HepG2 (cell line): Measurements from ENCODE around the gene MYOM1. TPM values are rescaled to one million over a fixed set of nuclear protein-coding genes. Genes with fewer than 3 reads are reported as not detected.

Experiments used
- BRCA1 ChIP-seq: sonication (generic); formaldehyde crosslinking; IDR thresholded peaks from 2 replicates; pipeline ENCODE4 v1.4.0; 2020; ENCODE audit warnings: missing genetic modification reagents
- CENPT ChIP-seq: sonication (generic); formaldehyde crosslinking; IDR thresholded peaks from 2 replicates; pipeline ENCODE4 v1.8.0; 2022; ENCODE audit warnings: low read depth, mild to moderate bottlenecking, moderate library complexity, missing genetic modification reagents
- CREB3 ChIP-seq: sonication (generic); formaldehyde crosslinking; IDR thresholded peaks from 2 replicates; pipeline ENCODE4 v1.5.0; 2020; ENCODE audit warnings: missing genetic modification reagents
- FOXK2 ChIP-seq: fragments of 450-650 bp; IDR thresholded peaks from 2 replicates; pipeline ENCODE4 v1.6.1; 2016
- GFI1 ChIP-seq: sonication (generic); formaldehyde crosslinking; IDR thresholded peaks from 2 replicates; pipeline ENCODE4 v1.5.0; 2020; ENCODE audit warnings: missing genetic modification reagents, mild to moderate bottlenecking, borderline replicate concordance
- HCFC1 ChIP-seq: fragments of 150-350 bp; IDR thresholded peaks from 2 replicates; pipeline ENCODE4 v1.6.1; 2014; ENCODE audit warnings: low read depth, low read length
- HNRNPK ChIP-seq: fragments of 200-400 bp; formaldehyde crosslinking; IDR thresholded peaks from 2 replicates; pipeline ENCODE4 v1.6.1; 2018; ENCODE audit warnings: low read length, low read depth, moderate library complexity, mild to moderate bottlenecking; ENCODE audit not compliant: poor library complexity, severe bottlenecking
- MIXL1 ChIP-seq: IDR thresholded peaks from 2 replicates; pipeline ENCODE4 v1.6.1; 2016
- MYNN ChIP-seq: sonication (generic); formaldehyde crosslinking; IDR thresholded peaks from 2 replicates; pipeline ENCODE4 v1.4.0; 2020; ENCODE audit warnings: mild to moderate bottlenecking, low read depth, missing genetic modification reagents
- PHF20 ChIP-seq: sonication (generic); formaldehyde crosslinking; IDR thresholded peaks from 2 replicates; pipeline ENCODE4 v1.5.0; 2020; ENCODE audit warnings: mild to moderate bottlenecking, missing genetic modification reagents
- POLR2G ChIP-seq: fragments of 200-400 bp; formaldehyde crosslinking; IDR thresholded peaks from 2 replicates; pipeline ENCODE4 v1.6.1; 2018; ENCODE audit warnings: mild to moderate bottlenecking, low read depth, low read length, moderate library complexity
- RFX5 ChIP-seq: IDR thresholded peaks from 2 replicates; pipeline ENCODE4 v1.6.1; 2011; ENCODE audit warnings: low read depth, low read length, improper control_type of control experiment
- RFXAP ChIP-seq: sonication (generic); formaldehyde crosslinking; IDR thresholded peaks from 2 replicates; pipeline ENCODE4 v1.4.0; 2020; ENCODE audit warnings: missing genetic modification reagents, borderline replicate concordance
- RORA ChIP-seq: sonication (generic); formaldehyde crosslinking; IDR thresholded peaks from 2 replicates; pipeline ENCODE4 v1.5.0; 2020; ENCODE audit warnings: mild to moderate bottlenecking, missing genetic modification reagents, moderate library complexity
- SIX4 ChIP-seq: sonication (generic); formaldehyde crosslinking; IDR thresholded peaks from 2 replicates; pipeline ENCODE4 v1.4.0; 2020; ENCODE audit warnings: missing genetic modification reagents
- SP140L ChIP-seq: sonication (generic); formaldehyde crosslinking; IDR thresholded peaks from 2 replicates; pipeline ENCODE4 v1.4.0; 2020; ENCODE audit warnings: missing genetic modification reagents, borderline replicate concordance
- TAF1 ChIP-seq: sonication (generic); formaldehyde crosslinking; IDR thresholded peaks from 2 replicates; pipeline ENCODE4 v1.4.0; 2020; ENCODE audit warnings: missing genetic modification reagents
- THAP7 ChIP-seq: sonication (generic); formaldehyde crosslinking; IDR thresholded peaks from 2 replicates; pipeline ENCODE4 v1.8.1; 2023; ENCODE audit warnings: mild to moderate bottlenecking, missing genetic modification reagents
- WIZ ChIP-seq: sonication (generic); formaldehyde crosslinking; IDR thresholded peaks from 2 replicates; pipeline ENCODE4 v1.5.1; 2020; ENCODE audit warnings: mild to moderate bottlenecking, missing genetic modification reagents
- ZBTB42 ChIP-seq: sonication (generic); formaldehyde crosslinking; IDR thresholded peaks from 2 replicates; pipeline ENCODE4 v1.5.0; 2020; ENCODE audit warnings: mild to moderate bottlenecking, missing genetic modification reagents
- ZFP82 ChIP-seq: sonication (generic); formaldehyde crosslinking; IDR thresholded peaks from 2 replicates; pipeline ENCODE4 v1.5.1; 2020; ENCODE audit warnings: mild to moderate bottlenecking, missing genetic modification reagents, borderline replicate concordance
- ZFX ChIP-seq: sonication (generic); formaldehyde crosslinking; IDR thresholded peaks from 2 replicates; pipeline ENCODE4 v1.4.0; 2020; ENCODE audit warnings: mild to moderate bottlenecking, low read depth, missing genetic modification reagents, moderate library complexity
- ZNF343 ChIP-seq: sonication (generic); formaldehyde crosslinking; IDR thresholded peaks from 2 replicates; pipeline ENCODE4 v1.4.0; 2020; ENCODE audit warnings: mild to moderate bottlenecking, missing genetic modification reagents
- ZNF713 ChIP-seq: sonication (generic); formaldehyde crosslinking; IDR thresholded peaks from 2 replicates; pipeline ENCODE4 v1.4.0; 2020; ENCODE audit warnings: mild to moderate bottlenecking, missing genetic modification reagents
- ZNF879 ChIP-seq: sonication (generic); formaldehyde crosslinking; IDR thresholded peaks from 2 replicates; pipeline ENCODE4 v1.8.1; 2023; ENCODE audit warnings: missing genetic modification reagents
- polyA plus RNA-seq, 8 experiments: library from polyadenylated mRNA; depleted of rRNA in 3 of 8; stranded (reverse) in 7 of 8; unstranded in 1 of 8; fragments of >200 nt; fragmentation: Illumina TruSeq in 4 of 8; extraction: Trizol in 4 of 8; gene quantifications; 2 replicates each; pipeline versions ENCODE4 v1.2.1 to v1.2.3, GENCODE V29; 2011 to 2016; ENCODE audit warnings: low read depth in 4 of 8, missing spikeins in 1 of 8, mixed read lengths in 1 of 8; ENCODE audit not compliant: insufficient read depth in 1 of 8
- total RNA-seq, 5 experiments: library from RNA; depleted of rRNA; stranded (reverse); fragments of >200 nt; fragmentation: Illumina TruSeq; extraction: Trizol; gene quantifications; 2 replicates each; pipeline ENCODE4 v1.2.3, GENCODE V29; 2016; ENCODE audit warnings: low read depth in 1 of 5
- TF ChIP-seq, protein P1 (sequence below): sonication (generic); formaldehyde crosslinking; conservative IDR thresholded peaks from 2 replicates; pipeline ENCODE4 v1.4.0; 2020; ENCODE audit warnings: missing genetic modification reagents
- TF ChIP-seq, protein P2 (sequence below): sonication (generic); formaldehyde crosslinking; IDR thresholded peaks from 2 replicates; pipeline ENCODE4 v1.8.1; 2023; ENCODE audit warnings: mild to moderate bottlenecking, missing genetic modification reagents

Gene MYOM1
- total and polyA plus RNA-seq, 2 of the 13 experiments (the other 11 are each of a cell fraction or from before 2014, with no cell fraction given), result 0.46 to 0.98 TPM

DNA sequence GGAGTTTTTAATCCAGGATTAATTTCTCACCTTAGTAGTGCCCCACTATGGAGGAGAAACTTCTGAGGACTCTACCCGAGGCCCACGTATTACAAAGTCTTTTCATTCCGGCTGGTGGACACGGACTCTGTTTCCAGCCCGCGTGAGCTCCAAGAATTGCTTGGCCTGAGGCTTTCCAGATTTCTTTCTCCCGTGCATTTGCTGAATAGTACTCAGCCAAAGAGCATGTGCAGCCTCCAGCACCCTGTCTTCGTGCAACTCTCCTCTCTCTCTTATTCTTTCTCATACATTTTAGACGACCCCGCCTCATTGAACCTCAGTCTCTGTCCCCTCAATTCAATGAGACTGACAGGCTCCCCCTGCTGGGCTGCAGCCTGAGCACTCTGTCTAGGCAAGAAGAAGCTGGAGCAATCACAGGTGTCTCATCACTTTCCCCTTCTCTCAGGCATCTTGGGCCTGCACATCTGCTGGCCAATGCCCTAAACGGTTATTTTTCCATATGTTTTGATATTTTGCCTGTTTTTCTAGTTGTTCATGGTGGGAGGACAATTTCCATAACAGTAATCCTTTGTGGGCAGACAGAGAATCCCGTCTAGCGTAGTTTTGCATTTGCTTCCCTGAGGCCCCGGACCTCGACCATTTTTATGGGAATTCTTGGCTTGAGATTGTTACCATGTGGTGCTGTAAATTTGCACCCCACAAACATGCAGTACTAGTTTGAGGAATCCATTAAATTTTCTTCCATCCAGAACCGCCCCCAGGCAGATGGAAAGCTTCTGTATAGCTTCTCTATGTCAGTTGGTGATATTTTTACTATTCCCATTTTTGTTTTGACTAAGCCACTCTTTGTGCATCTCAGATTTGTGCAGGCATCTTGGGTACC, 156.7 kb downstream of the MYOM1 start (continued):
- 0 out of 2 replicates have a peak, but pooled peaks have one; percentile 19 for TF ChIP-seq GFI1 (CRISPR knock-in tag)
- no peak for TF ChIP-seq THAP7 (CRISPR knock-in tag)
- no peak for TF ChIP-seq ZFX (CRISPR knock-in tag)
- no peak for TF ChIP-seq SIX4 (CRISPR knock-in tag)
- TF ChIP-seq BRCA1 (CRISPR knock-in tag), result 0 out of 2 replicates have a peak, but pooled peaks have one; percentile 64
- TF ChIP-seq, protein P1, sequence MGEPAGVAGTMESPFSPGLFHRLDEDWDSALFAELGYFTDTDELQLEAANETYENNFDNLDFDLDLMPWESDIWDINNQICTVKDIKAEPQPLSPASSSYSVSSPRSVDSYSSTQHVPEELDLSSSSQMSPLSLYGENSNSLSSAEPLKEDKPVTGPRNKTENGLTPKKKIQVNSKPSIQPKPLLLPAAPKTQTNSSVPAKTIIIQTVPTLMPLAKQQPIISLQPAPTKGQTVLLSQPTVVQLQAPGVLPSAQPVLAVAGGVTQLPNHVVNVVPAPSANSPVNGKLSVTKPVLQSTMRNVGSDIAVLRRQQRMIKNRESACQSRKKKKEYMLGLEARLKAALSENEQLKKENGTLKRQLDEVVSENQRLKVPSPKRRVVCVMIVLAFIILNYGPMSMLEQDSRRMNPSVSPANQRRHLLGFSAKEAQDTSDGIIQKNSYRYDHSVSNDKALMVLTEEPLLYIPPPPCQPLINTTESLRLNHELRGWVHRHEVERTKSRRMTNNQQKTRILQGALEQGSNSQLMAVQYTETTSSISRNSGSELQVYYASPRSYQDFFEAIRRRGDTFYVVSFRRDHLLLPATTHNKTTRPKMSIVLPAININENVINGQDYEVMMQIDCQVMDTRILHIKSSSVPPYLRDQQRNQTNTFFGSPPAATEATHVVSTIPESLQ (CRISPR knock-in tag), result no peak
- TF ChIP-seq ZNF713 (CRISPR knock-in tag), result no peak
- TF ChIP-seq ZNF879 (CRISPR knock-in tag), result no peak
- 0 out of 2 replicates have a peak, but pooled peaks have one; percentile 27 for TF ChIP-seq POLR2G
- TF ChIP-seq FOXK2, result no peak
- no peak for TF ChIP-seq RFX5
- TF ChIP-seq MYNN (CRISPR knock-in tag), result no peak
- TF ChIP-seq RORA (CRISPR knock-in tag), result no peak
- no peak for TF ChIP-seq ZBTB42 (CRISPR knock-in tag)
- TF ChIP-seq ZFP82 (CRISPR knock-in tag), result no peak
- no peak for TF ChIP-seq WIZ (CRISPR knock-in tag)
- peak; percentile 57; the same call in 1 of the 2 replicates for TF ChIP-seq CREB3
- TF ChIP-seq, protein P2, sequence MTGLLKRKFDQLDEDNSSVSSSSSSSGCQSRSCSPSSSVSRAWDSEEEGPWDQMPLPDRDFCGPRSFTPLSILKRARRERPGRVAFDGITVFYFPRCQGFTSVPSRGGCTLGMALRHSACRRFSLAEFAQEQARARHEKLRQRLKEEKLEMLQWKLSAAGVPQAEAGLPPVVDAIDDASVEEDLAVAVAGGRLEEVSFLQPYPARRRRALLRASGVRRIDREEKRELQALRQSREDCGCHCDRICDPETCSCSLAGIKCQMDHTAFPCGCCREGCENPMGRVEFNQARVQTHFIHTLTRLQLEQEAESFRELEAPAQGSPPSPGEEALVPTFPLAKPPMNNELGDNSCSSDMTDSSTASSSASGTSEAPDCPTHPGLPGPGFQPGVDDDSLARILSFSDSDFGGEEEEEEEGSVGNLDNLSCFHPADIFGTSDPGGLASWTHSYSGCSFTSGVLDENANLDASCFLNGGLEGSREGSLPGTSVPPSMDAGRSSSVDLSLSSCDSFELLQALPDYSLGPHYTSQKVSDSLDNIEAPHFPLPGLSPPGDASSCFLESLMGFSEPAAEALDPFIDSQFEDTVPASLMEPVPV (CRISPR knock-in tag), result no peak
- no peak for TF ChIP-seq HCFC1
- no peak for TF ChIP-seq ZNF343 (CRISPR knock-in tag)
- TF ChIP-seq SP140L, result no peak
- peak; percentile 50; the same call in 1 of the 2 replicates for TF ChIP-seq MIXL1 (CRISPR knock-in tag)
- peak; percentile 46; the same call in 1 of the 2 replicates for TF ChIP-seq TAF1
- TF ChIP-seq HNRNPK, result no peak
- TF ChIP-seq PHF20, result no peak
- no peak for TF ChIP-seq CENPT (CRISPR knock-in tag)
- no peak for TF ChIP-seq RFXAP (CRISPR knock-in tag)
